GM18951 (cell line): ENCODE results near the gene USB1.

Experiments used
- POLR2A ChIP-seq: IDR thresholded peaks from 4 replicates; pipeline ENCODE4 v1.6.1; 2011; ENCODE audit warnings: mild to moderate bottlenecking; ENCODE audit not compliant: insufficient read length, insufficient read depth; ENCODE audit errors: extremely low read depth
- in situ Hi-C: fragments of 300-500 bp; cut with MboI; formaldehyde crosslinking; loops from one replicate; pipeline ENCODE4 v1.12.0; 2022; ENCODE audit warnings: low sequenced_read_pairs, mixed read lengths, inconsistent platforms; ENCODE audit not compliant: unreplicated experiment

The USB1 gene

DNA sequence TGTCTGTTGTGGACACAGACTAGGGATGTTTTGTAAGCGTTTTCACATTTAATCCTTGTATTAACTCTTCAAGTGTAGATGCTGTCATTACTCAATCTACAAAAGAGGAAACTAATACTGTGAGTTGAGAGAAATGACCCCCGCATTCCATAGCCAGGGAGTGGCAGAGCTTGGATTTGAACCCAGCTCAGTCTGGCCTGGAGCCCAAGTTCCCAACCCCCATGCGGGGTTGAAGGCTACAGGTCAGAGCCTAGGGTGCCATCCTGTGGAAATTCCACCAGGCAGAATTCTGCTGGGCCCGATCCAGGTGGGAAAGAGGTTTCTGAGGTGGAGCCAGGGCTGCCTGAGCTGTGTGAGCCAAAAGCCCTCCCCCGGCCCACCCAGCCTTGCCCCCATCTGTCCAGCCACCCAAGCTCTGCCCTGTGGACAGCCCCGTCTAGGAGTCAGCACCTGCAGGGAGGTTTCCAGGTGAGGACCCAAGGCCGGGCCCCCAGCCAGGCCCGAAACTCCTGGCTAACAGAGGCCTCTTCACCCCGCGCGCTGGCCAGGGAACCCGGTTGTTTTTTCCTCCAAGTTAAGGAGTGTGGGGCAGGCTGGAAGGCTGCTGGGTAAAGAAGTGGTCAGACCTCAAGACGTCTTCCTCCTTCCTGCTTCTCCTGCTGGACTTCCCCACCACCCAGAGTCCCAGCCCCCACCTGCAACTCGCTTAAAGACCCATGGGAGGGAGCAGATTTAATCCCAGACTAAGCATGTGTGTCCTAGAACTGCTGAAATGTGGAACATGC, 30.0 kb downstream of the USB1 start:
- no peak for TF ChIP-seq POLR2A
- in situ Hi-C loops = no loop called here

DNA sequence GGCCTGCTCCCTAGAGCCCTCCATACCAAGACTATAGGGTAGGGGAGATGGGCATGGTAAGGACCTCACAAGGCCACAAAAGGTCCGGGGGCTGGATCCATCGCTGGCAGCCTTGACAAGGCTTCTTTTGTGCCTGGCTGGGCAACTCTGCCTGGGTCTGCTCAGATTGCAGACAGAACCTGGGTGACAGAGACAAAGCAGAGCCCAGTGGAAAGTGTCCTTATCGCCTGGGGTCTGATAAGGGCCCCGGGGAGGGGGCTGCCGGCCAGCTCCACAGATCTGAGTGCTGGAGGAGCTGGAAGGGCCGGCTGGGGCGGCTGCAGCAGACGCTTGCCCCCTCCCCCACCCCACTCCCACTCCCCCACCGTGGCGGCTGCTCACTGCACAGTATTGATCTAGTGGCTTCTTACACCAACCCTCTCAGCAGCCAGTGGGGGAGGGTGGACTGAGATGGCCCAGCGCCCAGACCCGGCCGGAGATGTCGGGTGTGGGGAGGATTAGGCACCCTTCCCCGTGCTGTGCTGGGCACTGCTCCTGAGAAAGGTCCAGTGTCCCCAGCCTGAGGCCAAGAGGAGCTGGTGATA, 31.6 kb downstream of the USB1 start:
- in situ Hi-C loops = no loop called here
- no peak for TF ChIP-seq POLR2A

DNA sequence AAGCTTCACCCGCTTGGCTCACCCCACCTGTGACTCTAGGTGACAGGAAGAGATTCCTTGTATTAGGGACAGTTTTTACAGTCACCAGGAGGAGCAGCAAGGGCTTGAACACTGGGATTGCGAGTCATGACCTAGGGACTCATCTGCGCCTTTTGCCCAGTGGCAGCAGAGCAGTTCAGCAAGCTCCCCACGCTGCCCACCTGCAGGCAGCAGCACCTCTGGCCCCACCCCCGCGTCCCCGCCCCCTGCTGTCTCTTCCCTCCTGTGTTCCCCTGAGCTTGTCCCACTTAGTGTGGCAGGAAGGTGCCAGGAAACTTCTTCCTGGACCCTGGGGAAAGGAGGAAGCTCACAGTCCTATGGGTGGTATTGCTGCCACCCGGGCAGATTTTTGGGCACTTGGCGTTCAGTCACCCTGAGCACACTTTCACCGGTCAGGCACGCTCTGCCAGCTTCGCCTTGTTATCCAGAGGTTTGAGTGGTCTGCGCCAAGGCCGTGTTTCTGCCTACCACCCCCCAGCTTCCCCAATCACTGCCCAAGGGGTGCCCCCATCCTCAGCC, 33.0 kb downstream of the USB1 start:
- in situ Hi-C loops = no loop called here
- TF ChIP-seq POLR2A = no peak

DNA sequence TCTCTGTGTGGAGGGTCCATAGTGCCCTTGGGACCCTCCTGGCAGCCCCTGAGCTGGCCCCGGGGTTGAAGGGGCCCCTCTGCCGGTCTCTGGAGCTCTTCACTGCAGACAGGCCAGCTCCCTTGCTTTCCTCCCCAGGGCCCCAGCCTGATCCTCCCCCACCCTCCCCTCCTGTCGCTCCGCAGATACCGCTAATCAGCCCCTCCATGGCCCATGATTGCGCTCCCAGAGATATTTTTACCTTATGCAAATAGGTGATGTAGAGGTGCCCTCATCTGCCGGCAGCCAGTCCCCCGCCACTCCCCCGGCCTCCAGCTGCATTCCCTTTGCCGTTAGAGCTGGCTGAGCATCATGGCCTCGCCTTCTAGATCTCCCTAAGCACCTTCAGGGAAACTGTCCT, 33.6 kb downstream of the USB1 start:
- in situ Hi-C loops = no loop called here
- no peak for TF ChIP-seq POLR2A

DNA sequence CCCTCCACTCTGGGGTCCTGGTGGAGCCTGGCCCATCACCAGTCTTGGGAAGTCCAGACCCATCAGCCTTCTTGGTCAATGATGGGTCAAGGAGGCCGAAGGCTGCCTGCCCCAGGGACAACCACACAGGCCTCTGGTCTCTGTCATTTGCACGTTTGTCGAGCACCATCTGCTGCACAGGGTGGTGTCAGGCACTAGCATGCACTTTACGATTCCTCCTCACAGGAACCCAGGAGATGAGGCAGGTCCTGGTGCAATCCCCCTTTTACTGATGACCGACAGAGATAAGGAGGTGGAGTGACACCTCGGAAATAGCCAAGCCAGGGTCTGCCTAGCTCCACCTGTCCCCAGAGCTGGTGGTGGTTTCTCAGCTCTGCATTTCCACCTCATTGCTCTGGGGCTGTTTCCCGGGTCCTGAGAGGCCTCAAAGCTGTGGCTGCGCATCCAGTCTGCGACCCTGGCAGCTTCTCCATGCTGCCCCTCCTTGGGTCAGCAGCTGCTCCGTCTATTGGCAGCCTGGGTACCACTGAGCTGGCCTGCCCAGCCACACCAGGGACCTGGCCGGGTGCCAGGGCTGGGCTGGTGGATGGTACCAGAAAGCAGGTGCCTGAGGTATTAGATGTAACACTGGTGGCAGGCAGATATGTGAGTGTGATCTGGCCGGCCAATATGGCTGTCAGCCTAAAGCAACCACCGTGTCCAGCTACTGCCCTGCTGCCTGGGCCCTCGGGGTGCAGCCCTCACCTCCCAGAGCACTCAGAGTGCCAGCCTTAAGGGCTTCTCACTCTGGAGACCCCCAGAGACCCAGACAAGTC, 34.4 kb downstream of the USB1 start:
- in situ Hi-C loops = no loop called here
- TF ChIP-seq POLR2A = no peak

DNA sequence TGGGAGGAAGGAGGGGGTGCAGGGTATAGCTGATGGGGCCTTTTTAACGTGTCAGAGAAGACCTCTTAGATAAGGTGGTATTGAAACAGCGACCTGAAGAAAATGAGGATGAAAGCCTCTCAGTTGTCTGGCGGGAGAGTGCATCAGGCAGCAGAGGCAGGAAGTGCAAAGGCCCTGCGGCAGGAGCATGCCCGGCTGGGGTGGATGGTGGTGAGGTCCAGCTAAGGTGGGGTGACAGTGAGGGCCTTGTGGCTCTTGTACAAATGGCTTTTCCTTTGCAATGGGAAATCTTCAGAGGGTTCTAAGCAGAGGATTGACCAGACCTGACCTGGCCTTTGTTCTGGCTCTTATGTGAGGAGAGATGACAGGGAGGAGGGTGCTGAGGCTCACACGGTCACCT, 35.7 kb downstream of the USB1 start:
- in situ Hi-C loops = no loop called here
- no peak for TF ChIP-seq POLR2A

DNA sequence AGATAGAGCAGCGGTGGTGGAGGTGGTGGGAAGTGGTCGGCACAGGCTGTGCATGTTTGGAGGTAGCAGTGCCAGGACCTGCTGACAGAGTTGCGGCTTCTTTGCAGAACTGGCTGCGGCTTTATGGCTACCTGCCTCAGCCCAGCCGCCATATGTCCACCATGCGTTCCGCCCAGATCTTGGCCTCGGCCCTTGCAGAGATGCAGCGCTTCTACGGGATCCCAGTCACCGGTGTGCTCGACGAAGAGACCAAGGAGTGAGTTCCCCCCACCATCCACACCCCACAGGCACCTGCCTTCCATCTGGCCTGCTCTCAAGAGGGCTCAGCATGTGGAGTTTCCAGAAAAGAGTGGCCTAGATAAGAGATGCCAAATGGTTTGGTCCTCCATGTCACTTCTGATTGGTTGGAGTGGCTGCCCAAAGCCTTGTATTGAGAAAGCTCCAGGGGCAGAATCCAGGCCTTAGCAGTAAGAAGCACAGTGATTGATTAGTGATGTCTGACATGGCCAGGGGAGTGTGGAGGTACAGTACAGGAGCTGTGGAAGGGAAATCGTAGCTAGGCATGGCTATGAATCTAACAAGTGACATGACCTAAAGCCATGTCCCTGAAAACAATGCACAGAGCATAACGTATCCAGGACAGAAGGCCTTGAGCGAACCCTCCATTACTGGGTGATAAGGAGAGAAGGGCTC, 36.3 kb downstream of the USB1 start:
- TF ChIP-seq POLR2A = no peak
- in situ Hi-C loops = no loop called here

DNA sequence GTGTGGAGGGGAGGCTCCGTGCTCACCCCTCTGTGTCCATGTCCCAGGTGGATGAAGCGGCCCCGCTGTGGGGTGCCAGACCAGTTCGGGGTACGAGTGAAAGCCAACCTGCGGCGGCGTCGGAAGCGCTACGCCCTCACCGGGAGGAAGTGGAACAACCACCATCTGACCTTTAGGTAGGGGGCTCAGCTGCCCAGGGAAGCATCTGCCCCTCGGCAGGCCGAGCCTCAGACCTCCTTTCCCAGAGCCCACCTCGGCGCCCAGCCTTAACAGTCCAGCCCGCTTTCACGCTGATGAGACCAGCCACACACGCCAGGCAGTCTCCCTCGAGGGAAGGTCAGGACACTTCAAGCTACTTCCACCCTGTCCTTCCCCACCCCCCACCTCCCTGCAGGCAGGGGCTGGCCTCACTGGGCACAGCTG, 37.0 kb downstream of the USB1 start:
- TF ChIP-seq POLR2A = no peak
- in situ Hi-C loops = no loop called here

DNA sequence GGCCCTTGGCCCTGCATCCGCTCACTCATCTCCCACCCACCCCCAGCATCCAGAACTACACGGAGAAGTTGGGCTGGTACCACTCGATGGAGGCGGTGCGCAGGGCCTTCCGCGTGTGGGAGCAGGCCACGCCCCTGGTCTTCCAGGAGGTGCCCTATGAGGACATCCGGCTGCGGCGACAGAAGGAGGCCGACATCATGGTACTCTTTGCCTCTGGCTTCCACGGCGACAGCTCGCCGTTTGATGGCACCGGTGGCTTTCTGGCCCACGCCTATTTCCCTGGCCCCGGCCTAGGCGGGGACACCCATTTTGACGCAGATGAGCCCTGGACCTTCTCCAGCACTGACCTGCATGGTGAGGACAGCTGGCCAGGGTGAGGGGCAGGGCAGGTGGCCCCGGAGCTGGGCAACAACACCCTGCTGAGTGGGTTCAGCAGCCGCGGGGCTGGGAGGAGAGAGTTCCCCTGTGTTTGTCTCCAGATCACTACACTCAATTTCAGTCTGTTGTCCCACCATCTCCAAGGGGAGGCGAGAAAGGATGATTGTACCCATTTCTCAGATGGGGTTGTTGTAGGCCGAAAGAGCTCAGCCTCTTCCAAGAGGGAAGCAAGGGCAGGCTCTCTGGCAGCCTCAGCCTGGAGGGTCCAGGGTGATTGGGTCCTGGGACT, 38.8 kb downstream of the USB1 start:
- in situ Hi-C loops = no loop called here

DNA sequence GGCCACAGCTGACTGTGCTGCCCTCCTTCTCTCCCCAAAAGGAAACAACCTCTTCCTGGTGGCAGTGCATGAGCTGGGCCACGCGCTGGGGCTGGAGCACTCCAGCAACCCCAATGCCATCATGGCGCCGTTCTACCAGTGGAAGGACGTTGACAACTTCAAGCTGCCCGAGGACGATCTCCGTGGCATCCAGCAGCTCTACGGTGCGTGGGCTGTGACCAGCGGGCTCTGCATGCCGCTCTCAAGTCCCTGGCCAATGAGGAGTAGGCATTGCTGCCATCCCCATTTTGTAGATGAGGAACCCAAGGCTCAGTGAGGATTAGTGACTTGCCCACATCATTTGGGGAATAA, 39.3 kb downstream of the USB1 start:
- in situ Hi-C loops = no loop called here
- TF ChIP-seq POLR2A = no peak

More for the DNA sequence above, 38.8 kb downstream of the USB1 start:
- TF ChIP-seq POLR2A = no peak

DNA sequence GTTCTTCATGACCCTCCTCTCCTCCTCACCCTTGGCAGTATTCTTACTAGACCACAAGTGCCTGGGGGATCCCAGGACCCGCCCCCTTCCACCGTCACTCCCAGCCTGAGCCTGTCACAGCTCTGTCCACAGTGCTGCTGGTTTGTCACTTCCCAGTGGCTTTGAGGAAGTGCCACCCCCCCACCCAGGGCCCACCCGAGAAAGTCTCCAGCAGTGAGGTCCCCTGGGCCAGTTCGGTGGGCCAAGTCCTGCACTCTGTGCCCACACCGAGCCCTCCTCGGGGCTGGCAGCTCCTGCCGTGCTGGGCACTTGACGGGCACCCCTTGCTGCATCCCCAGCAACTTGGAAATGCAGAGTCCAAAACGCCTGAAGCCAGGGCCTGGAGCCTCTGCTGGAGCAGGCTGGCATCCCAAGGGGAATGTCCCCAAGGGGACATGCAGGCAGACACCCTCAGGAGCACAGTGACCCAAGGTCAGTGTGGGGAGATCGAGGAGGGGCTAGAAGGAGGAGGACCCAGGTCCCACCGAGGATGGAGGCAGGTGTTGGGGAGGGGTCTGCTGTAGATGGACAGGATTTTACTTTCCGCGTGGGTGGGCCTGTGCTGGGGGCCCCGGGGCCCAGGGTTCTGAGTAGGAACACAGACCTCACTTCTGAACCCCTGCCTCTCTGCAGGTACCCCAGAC, 39.9 kb downstream of the USB1 start:
- in situ Hi-C loops = no loop called here
- TF ChIP-seq POLR2A = no peak

DNA sequence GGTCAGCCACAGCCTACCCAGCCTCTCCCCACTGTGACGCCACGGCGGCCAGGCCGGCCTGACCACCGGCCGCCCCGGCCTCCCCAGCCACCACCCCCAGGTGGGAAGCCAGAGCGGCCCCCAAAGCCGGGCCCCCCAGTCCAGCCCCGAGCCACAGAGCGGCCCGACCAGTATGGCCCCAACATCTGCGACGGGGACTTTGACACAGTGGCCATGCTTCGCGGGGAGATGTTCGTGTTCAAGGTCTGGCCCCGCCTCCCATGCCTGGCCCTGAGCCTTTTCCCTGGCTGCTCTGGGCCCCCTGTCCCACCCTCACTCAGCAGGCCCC, 40.4 kb downstream of the USB1 start:
- in situ Hi-C loops = no loop called here
- no peak for TF ChIP-seq POLR2A
